Activated naive CD4-positive, alpha-beta T cell treated with anti-CD3 and anti-CD28 coated beads, Interleukin-2, amount 50 U/mL, for 24 hours (primary cell): ENCODE results near the gene ZDHHC20.
"Not testable (repeated sequence)": the region's sequence is repeated elsewhere in the genome, so short reads cannot be mapped to it uniquely, and the experiment has no call there.

Source experiments
- H3K27ac Mint-ChIP-seq: one replicate; pipeline ENCODE4 v1.8.0; 2021; ENCODE audit warnings: mild to moderate bottlenecking, mixed read lengths
- H3K27me3 Mint-ChIP-seq: one replicate; pipeline ENCODE4 v1.8.0; 2021; ENCODE audit warnings: mixed read lengths
- H3K36me3 Mint-ChIP-seq: one replicate; pipeline ENCODE4 v1.8.0; 2021; ENCODE audit warnings: mixed read lengths
- H3K4me1 Mint-ChIP-seq: one replicate; pipeline ENCODE4 v1.8.0; 2021; ENCODE audit warnings: mixed read lengths
- H3K4me3 Mint-ChIP-seq: one replicate; pipeline ENCODE4 v1.8.0; 2021; ENCODE audit warnings: mild to moderate bottlenecking, mixed read lengths
- H3K9me3 Mint-ChIP-seq: one replicate; pipeline ENCODE4 v1.8.0; 2021; ENCODE audit warnings: mixed read lengths

The ZDHHC20 gene

DNA sequence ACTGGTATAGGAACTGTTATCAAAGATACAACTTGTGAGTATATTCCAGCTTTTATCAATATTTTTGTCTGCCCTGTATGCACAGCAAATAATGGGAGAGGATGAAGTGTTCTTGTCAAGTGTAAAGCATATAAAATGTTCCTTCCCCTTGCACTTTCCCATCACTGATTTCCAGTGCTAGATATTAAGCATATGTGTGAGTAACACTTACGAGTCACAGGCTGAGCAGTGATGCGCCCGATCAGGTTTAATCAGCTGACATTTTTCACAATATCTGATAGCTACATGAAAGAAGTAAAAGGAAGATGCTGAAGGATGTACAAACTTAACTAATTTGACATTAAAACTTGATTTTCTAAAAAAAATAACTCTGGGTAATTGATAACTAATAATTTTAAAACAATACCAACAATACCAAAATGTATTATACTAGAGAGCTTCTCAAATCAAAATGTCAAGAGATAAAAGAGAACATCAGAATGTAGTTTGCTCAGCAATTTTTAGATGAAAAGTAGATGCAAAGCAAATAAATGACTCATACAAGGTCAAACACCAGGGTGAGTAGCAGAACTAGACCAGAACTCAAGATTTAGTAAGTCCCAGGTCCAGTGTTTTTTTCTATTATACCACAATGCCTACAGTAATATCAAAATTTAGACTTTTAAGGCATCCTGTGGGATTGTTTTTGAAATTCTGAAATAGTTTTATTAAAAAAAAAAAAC lies 56.4 kb downstream of the ZDHHC20 start:
- Mint-ChIP-seq H3K27ac (peak overlapping the region; percentile 77), H3K4me3 (no peak overlapping the region), H3K36me3 (peaks cover 33% of the 10 kb centered on the region), H3K9me3 (no peaks in the 10 kb centered on the region), H3K4me1 (peaks cover 52% of the 10 kb centered on the region), H3K27me3 (no peaks in the 10 kb centered on the region)

DNA sequence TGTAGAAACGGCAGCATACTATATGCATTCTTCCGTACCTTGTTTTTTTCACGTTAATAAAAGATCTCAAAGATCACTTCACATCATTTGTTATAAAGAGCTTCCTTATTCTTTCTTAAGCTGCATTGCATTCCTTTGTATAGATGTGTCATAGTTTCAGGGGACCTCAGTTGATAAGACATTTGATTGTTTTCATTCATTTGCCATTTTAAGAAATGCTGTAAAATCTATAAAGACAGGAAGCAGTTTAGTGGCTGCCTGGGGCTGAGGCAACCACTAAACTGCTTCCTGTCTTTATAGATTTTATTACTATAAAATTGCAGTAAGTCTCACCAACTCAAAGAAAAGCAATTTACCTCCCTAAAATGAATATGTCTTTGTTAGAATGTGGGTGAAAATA lies 59.4 kb downstream of the ZDHHC20 start:
- H3K27ac Mint-ChIP-seq, result peak overlapping the region; percentile 87
- H3K4me3 Mint-ChIP-seq, result peak overlapping the region; percentile 56
- H3K9me3 Mint-ChIP-seq, result no peaks in the 10 kb centered on the region
- peaks cover 20% of the 10 kb centered on the region for H3K36me3 Mint-ChIP-seq
- H3K4me1 Mint-ChIP-seq, result peaks cover 72% of the 10 kb centered on the region
- H3K27me3 Mint-ChIP-seq, result no peaks in the 10 kb centered on the region

DNA sequence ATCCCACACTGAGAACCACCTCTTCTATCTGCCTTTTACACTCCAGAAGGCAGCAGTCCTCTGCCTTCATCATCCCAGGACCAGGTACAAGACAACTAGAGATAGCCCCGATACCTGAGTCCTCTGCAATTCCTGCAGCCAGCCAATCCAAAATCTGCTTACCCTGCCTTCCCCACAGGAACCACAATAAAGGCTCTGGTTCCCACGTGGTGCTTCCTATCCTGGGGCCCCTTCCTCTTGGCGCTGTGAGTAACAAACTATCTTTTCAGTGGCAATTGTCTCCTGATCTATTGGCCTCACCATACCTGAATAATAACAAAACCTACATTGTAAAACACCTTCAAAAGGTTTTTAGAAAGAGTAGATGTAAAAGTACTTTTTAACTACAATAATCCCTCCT lies 63.1 kb downstream of the ZDHHC20 start:
- Mint-ChIP-seq H3K27me3 (no peaks in the 10 kb centered on the region), H3K4me3 (peak overlapping the region; percentile 53), H3K9me3 (no peaks in the 10 kb centered on the region), H3K4me1 (peaks cover 46% of the 10 kb centered on the region), H3K36me3 (peaks cover 16% of the 10 kb centered on the region), H3K27ac (no peak overlapping the region)

DNA sequence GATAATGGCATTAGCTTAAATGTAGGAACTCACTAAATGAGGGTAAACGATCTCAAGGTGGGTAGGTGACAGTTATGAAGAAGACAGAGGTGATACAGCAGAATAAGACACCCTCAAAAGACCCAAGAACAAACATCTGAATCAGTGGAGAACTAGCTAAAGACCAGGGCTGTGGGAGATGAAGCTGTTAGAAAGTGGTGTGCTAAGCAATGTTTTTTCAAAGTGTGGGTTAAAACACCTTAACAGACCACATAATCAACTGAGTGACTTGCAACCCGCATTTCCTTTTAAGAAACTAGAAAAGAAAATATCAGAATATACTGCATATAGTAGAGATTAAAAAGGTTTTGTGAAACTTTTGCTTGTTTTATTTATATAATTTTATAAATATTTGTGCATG lies 70.0 kb downstream of the ZDHHC20 start:
- Mint-ChIP-seq H3K27me3 (no peaks in the 10 kb centered on the region), H3K9me3 (no peaks in the 10 kb centered on the region), H3K4me1 (peaks cover 20% of the 10 kb centered on the region), H3K4me3 (no peak overlapping the region), H3K27ac (no peak overlapping the region), H3K36me3 (peaks cover 29% of the 10 kb centered on the region)

DNA sequence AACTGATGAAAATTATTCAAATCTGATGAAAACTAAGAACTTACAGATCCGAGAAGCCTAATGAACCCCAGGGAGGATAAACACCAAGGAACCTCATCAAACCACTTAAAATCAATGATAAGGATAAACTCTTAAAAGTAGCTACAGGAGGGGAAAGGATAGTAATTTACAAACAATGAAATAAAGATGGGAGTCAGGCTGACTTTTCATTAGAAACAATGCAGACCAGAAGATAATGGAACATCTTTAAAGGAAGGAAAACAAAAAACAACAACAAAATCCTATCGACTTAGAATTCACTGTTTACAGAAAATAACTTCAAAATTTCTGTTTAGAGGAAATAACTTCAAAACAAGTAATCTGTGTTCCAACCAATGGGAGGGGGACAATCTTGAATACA lies 73.4 kb downstream of the ZDHHC20 start:
- H3K4me3 Mint-ChIP-seq, result no peak overlapping the region
- no peaks in the 10 kb centered on the region for H3K9me3 Mint-ChIP-seq
- no peaks in the 10 kb centered on the region for H3K27me3 Mint-ChIP-seq
- peak overlapping the region; percentile 75 for H3K27ac Mint-ChIP-seq
- H3K4me1 Mint-ChIP-seq, result peaks cover 16% of the 10 kb centered on the region
- H3K36me3 Mint-ChIP-seq, result peaks cover 27% of the 10 kb centered on the region

DNA sequence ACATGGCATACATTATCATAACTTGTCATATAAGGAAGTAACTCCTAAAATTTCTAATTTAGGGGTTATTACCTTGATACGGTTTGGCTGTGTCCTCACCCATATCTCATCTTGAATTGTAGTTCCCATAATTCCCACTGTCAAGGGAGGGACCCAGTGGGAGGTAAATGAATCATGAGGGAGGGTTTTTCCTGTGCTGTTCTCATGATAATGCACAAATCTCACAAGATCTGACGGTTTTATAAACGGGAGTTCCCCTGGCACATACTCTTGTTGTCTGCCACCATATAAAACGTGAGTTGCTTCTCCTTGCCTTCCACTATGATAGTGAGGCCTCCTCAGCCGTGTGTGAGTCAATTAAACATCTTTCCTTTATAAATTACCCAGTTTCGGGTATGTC lies 76.0 kb downstream of the ZDHHC20 start:
- Mint-ChIP-seq H3K36me3 (peaks cover 19% of the 10 kb centered on the region), H3K27me3 (no peaks in the 10 kb centered on the region), H3K27ac (no peak overlapping the region), H3K9me3 (no peaks in the 10 kb centered on the region), H3K4me1 (peaks cover 9% of the 10 kb centered on the region), H3K4me3 (no peak overlapping the region)

DNA sequence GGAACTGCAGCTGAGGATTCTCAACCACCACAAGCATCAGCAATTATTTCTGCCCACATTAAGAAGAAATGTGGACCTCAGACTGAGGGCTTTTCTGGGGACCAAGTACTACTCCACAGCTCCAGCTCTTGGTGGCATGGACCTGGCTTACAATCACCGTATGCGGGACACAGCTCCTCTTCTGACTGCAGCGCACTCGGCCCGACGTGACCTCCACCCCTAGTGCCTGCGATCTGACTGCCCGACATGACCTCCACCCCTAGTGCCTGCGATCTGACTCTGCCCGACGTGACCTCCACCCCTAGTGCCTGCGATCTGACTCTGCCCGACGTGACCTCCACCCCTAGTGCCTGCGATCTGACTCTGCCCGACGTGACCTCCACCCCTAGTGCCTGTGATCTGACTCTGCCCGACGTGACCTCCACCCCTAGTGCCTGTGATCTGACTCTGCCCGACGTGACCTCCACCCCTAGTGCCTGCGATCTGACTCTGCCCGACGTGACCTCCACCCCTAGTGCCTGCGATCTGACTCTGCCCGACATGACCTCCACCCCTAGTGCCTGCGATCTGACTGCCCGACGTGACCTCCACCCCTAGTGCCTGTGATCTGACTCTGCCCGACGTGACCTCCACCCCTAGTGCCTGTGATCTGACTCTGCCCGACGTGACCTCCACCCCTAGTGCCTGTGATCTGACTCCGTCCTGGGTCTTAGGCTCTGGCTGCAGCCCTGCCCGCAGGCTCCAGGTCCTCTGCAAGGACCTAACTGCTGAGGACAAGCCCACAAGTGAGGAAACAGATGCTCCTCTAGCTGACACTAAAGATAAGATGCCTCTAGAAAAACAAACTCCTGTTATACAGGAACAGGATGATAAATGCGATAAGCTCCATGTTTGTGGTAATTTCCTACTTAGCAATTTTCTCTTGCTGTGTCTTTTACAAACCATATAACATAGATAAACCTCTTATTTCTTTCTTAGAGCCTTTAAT lies 81.8 kb downstream of the ZDHHC20 start:
- H3K36me3 Mint-ChIP-seq, H3K9me3 Mint-ChIP-seq, H3K27me3 Mint-ChIP-seq, H3K4me3 Mint-ChIP-seq, H3K4me1 Mint-ChIP-seq: not testable (repeated sequence)
- peak overlapping the region; percentile 41 for H3K27ac Mint-ChIP-seq

DNA sequence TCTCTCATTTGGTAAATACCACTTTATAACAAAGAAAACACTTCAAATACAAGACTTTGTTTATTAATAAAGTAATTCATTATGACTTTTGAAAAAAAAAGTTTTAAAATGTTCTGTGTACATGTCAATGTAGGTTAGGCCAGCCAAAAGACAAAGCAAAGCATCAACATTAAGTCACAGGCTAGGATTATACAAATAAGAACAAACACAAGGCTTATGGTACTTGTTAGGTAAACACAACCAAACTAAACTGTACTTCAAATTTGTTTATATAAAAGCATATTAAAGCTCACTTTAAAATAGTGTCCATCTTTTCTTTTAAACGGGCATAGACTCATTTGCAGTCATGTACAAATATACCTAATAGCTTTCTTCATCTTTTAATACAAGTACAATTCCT lies 86.6 kb downstream of the ZDHHC20 start:
- Mint-ChIP-seq H3K4me3 (no peak overlapping the region), H3K36me3 (no peaks in the 10 kb centered on the region), H3K4me1 (no peaks in the 10 kb centered on the region), H3K9me3 (no peaks in the 10 kb centered on the region), H3K27ac (no peak overlapping the region), H3K27me3 (no peaks in the 10 kb centered on the region)

DNA sequence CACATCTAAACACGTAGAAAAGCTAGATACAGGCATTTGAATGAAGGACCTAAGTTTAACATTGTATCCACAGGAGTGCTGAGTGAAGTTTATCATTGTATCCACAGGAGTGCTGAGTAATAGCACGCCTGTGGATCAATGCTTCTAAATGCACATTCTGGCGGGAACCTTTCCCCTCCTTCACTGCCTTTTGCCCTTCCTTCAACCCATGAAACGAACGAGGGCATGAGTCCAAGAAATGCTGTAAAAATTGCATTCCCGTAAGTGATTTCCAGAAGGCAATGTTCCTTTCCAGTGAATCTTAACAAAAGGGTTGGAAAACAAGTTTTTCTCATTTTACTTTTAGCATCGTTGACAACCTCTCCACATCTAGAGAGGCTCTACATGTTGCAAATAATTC lies 88.1 kb downstream of the ZDHHC20 start:
- no peaks in the 10 kb centered on the region for H3K36me3 Mint-ChIP-seq
- peaks cover 3% of the 10 kb centered on the region for H3K4me1 Mint-ChIP-seq
- no peaks in the 10 kb centered on the region for H3K27me3 Mint-ChIP-seq
- H3K4me3 Mint-ChIP-seq, result no peak overlapping the region
- H3K27ac Mint-ChIP-seq, result no peak overlapping the region
- H3K9me3 Mint-ChIP-seq, result no peaks in the 10 kb centered on the region

DNA sequence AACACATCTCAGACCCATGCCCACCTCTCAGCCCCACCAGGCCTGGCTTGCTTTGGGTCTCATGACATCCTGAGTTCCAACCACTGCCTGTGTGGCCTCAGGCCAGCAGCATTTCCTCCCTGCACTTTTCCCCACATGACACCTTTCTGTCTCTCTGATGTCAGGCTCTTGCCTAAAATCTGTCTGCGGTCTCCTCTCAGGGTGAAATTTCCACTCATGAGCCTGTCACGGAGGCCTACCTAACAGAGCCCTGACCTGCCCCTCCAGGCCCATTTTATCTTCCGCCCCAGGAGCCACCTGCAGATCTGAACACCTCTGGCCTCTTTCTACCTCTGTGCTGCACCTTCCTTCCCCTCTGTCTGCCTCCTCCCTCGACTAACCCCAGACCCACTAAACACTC lies 93.5 kb downstream of the ZDHHC20 start:
- Mint-ChIP-seq H3K36me3 (no peaks in the 10 kb centered on the region), H3K27ac (peak overlapping the region; percentile 89), H3K9me3 (no peaks in the 10 kb centered on the region), H3K4me3 (no peak overlapping the region), H3K27me3 (no peaks in the 10 kb centered on the region), H3K4me1 (peaks cover 20% of the 10 kb centered on the region)

DNA sequence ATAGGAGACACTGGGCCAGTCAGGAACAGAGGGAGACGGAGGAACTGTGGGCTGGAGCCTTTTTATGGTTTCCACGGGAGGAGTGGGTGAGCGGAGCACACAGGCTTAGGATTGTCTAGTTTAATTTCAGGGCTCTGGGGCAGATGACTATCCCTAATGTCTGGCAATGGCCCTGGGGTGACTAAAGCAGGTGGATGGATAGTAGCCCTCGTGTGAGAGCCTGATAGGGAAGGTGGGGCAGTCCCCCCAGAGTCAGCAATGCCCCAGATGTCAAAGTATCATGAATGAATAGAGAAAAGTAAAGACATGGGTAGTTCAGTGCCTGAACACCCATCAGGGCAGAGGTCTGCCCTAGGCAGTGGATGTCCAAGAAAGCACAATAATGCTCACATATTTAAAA lies 94.2 kb downstream of the ZDHHC20 start:
- H3K9me3 Mint-ChIP-seq, result no peaks in the 10 kb centered on the region
- H3K4me1 Mint-ChIP-seq, result peaks cover 20% of the 10 kb centered on the region

DNA sequence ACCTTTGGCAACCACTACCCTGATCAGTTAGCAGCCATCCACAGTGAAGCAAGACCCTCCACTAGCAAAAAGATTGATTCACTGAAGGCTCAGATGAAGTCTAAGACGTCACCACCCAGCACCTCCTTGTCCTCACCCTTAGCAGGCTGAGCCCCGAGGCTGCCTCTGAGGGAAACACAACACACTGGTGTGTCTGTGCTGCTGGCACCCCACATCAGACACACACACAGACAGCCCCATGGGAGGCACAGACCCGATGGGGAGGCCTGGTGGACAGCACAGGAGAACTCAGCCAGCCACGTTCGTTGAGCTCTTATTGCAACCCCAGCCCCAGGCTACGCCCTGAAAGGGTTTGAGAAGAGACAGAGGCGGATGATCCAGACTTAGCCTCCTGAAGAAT lies 94.7 kb downstream of the ZDHHC20 start:
- no peak overlapping the region for H3K27ac Mint-ChIP-seq
- H3K36me3 Mint-ChIP-seq, result no peaks in the 10 kb centered on the region
- peaks cover 20% of the 10 kb centered on the region for H3K4me1 Mint-ChIP-seq
- H3K27me3 Mint-ChIP-seq, result no peaks in the 10 kb centered on the region
- H3K9me3 Mint-ChIP-seq, result no peaks in the 10 kb centered on the region
- no peak overlapping the region for H3K4me3 Mint-ChIP-seq

More for the DNA sequence above, 94.2 kb downstream of the ZDHHC20 start:
- H3K27me3 Mint-ChIP-seq, result no peaks in the 10 kb centered on the region
- H3K4me3 Mint-ChIP-seq, result no peak overlapping the region
- H3K36me3 Mint-ChIP-seq, result no peaks in the 10 kb centered on the region
- H3K27ac Mint-ChIP-seq, result no peak overlapping the region

DNA sequence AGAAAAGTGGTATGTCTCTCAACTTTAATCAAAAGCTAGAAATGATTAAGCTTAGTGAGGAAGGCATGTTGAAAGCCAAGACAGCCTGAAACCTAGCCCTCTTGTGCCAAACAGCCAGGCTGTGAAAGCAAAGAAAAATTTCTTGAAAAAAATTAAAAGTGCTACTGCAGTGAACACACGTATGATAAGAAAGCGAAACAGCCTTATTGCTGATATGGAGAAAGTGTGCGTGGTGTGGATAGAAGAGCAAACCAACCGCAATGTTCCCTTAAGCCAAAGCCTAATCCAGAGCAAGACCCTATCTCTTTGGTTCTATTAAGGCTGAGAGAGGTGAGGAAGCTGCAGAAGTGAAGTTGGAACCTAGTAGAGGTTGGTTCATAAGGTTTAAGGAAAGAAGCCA lies 96.4 kb downstream of the ZDHHC20 start:
- Mint-ChIP-seq H3K36me3 (no peaks in the 10 kb centered on the region), H3K4me1 (peaks cover 20% of the 10 kb centered on the region), H3K9me3 (no peaks in the 10 kb centered on the region), H3K27ac (no peak overlapping the region), H3K4me3 (no peak overlapping the region), H3K27me3 (no peaks in the 10 kb centered on the region)

DNA sequence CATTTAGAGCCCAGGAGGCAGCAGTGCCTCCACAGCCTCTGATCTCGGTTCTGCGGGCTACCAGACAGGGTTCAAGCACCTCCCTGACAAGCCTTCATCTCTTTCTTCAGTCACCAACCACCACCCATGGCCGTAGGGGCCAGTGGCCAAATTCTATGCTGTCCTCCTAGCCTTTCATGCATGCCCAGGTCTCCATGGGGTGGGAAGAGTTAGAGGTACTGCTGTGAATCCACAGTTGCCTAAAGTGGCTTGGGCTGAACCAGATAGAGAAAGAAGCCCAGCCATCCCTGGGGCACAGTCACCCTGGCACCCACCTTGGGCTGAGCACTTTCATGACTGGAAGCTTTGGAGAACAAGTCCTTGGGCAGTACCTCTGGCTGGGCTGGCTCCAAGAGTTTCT lies 97.4 kb downstream of the ZDHHC20 start:
- Mint-ChIP-seq H3K27me3 (no peaks in the 10 kb centered on the region), H3K36me3 (no peaks in the 10 kb centered on the region), H3K27ac (no peak overlapping the region), H3K9me3 (no peaks in the 10 kb centered on the region), H3K4me1 (peaks cover 20% of the 10 kb centered on the region), H3K4me3 (no peak overlapping the region)

DNA sequence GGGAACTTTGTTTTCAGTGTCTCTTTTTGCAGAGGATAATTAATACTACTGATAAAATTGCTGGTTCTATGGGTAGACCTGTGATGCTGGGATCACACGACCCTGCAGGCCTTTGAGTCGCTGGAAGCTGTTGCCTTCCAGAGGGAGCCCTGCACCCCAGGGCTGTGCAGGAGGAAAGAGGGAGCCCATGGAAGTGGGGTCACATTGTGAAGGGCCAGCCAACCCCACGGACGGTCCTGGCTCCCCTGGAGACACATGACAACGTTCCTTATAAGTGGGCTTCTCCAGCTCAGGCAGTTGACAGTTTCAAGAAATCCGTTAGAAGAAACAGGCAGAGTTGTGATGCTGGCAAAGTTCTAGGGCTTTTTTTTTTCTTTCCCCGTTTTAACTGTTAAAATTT lies 98.0 kb downstream of the ZDHHC20 start:
- Mint-ChIP-seq H3K4me1 (peaks cover 18% of the 10 kb centered on the region), H3K4me3 (no peak overlapping the region), H3K9me3 (no peaks in the 10 kb centered on the region), H3K36me3 (no peaks in the 10 kb centered on the region), H3K27ac (no peak overlapping the region), H3K27me3 (no peaks in the 10 kb centered on the region)

DNA sequence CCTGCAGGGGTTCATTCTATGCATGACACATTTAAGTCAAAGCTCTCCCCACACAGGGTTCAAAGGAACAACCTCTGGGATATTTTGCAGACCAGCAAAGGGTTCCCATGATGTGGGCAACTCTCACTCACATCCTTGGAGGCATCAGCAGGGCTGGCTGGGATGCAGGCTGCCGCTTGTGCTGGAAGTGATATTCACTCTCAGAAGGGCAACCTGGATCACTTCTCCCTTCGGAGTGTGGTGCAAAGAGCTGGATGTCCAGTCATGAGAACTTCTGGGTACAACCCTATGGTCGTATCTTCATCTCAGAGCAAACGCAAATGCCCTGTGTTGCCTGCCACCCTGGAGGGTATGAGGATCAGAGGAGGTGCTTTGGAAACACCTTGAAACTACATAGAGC lies 98.6 kb downstream of the ZDHHC20 start:
- Mint-ChIP-seq H3K27ac (no peak overlapping the region), H3K27me3 (no peaks in the 10 kb centered on the region), H3K4me3 (no peak overlapping the region), H3K9me3 (no peaks in the 10 kb centered on the region), H3K36me3 (no peaks in the 10 kb centered on the region), H3K4me1 (peaks cover 12% of the 10 kb centered on the region)
